ENCODE measurements around the gene NDUFV1. TPM values are rescaled to one million over a fixed set of nuclear protein-coding genes. Genes with fewer than 3 reads are reported as not detected.
A peak's percentile ranks its signal among the peaks of the same experiment; 100 is the strongest.

Gene NDUFV1
- total and polyA plus RNA-seq, 9 of the 15 experiments (the other 6 are each of a cell fraction or from before 2014, with no cell fraction given): 10.8 to 423 (median 209) TPM

DNA sequence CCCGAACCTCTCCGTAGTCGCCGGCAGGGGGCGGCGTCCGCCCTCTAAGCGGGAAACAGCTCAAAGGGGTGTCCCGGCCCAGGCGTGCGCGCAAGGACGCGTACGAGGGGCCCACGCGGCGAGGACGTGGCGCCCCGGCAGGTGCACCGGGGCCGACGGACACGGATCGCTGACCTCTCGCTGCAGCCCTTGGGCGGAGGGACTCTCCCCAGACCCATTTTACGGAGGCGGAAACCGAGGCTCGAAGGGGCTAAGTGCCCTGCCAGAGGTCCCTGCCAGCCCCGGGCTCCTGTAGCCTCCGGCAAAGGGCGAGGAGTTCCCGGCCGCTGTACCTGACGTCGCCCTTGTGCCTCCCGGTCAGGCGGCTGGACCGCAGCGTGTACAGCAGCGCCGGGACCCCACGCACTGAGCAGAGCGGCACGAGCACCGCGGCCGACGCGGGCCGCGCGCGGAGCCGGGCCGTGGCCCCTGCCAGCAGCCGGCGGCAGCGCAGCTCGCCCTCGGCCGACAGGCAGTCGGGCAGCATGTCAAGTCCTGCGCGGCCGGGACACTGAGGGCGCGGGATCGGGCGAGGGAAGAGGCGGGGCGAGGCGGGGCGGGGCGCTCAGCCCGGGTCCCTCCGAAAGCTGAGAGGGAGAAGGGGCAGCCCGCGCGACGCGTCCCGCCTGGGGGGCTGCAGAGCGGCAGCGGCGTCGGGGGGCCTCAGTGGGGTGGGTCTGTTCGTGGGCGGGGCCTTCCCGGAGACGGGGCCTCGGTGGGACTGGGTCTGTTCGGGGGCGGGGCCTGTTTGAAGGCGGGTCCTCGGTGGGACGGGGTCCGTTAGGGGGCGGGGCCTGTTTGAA lies 22.9 kb downstream of the NDUFV1 start, which contains the start of gene NUDT8 (continued):
- TF ChIP-seq, protein P1, sequence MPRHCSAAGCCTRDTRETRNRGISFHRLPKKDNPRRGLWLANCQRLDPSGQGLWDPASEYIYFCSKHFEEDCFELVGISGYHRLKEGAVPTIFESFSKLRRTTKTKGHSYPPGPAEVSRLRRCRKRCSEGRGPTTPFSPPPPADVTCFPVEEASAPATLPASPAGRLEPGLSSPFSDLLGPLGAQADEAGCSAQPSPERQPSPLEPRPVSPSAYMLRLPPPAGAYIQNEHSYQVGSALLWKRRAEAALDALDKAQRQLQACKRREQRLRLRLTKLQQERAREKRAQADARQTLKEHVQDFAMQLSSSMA (CRISPR knock-in tag; IDR thresholded peaks at IDR 0.05): peak; percentile 72; the same call in 1 of the 2 replicates
- peak; percentile 62; the same call in 1 of the 2 replicates for TF ChIP-seq PRMT5 (CRISPR knock-in tag; IDR thresholded peaks at IDR 0.05)

DNA sequence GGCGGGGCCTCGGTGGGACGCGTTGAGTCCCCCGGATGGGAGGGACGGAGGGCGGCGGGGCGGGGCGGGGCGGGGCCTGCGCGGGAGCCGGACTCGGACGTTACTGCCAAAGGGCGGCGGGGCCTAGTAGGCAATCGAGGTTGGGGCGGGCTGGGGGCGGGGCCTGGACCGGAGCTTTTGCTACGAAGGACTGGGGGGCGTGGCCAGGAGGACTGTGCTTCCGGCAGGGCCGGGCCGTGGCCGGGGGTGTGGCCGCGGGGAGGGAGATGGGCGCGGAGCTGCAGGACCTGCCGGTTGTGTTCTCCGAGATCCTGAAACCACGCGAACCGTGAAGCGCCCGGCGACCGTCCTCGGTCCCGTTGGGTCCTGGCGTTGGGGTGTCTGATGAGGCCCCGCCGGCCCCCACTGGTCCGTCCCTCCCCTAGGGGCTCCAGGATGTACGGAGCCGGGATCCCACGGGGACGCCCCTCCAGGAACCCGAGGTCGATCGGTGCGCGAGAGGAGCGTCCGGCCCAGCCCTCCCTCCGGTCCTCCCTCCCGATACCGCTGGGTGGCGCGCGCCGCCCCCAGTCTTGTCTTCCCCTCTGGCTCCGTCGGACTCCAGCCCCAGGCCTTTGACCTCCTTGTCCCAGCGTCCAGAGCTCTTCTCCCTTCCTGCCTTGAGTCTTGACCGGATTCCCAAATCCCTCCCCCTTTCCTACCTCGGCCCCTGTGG lies 23.6 kb downstream of the NDUFV1 start:
- in situ Hi-C loops (cut with MboI) (no loop called here), intact Hi-C loops (cut with micrococcal nuclease) (loop anchor here (5.0 kb wide), 1 partner anchor 67 kb away; no protein-coding TSS in a partner anchor)
- peak overlapping the region; percentile 80 for H3K27ac ChIP-seq (ENCODE audit: extremely low read depth, low read depth, low read length)
- ChIA-PET POLR2A (interaction anchor here (0.6 to 5.2 kb wide), 11 partner anchors 13 to 153 kb away, joined by 3 to 36 read pairs (median 5); partner anchors contain the start of gene AIP), CTCF (ENCODE audit: low intra/inter-chr PET ratio) (interaction anchor here (0.5 to 1.2 kb wide), 5 partner anchors 13 to 71 kb away, joined by 3 read pairs; no protein-coding TSS in a partner anchor)
- peaks cover 15% of the 10 kb centered on the region; the same call in 1 of the 3 replicates for H3K36me3 ChIP-seq (ENCODE audit: control insufficient read depth, insufficient read depth, low read length)
- no peaks in the 10 kb centered on the region for H3K9me1 ChIP-seq (ENCODE audit: control insufficient read depth, insufficient read depth, low read length)
- H3K9me3 ChIP-seq (replicated peaks; ENCODE audit: control insufficient read depth, insufficient read depth, low read depth, low read length): no peaks in the 10 kb centered on the region
- H3K4me2 ChIP-seq (ENCODE audit: insufficient read depth, low read length): peak overlapping the region; percentile 93
- peak overlapping the region; percentile 63 to 93 for H3K9ac ChIP-seq (ENCODE audit: insufficient read depth in 1 of 2, low read depth in 2 of 2, low read length in 2 of 2)
- H3K27me3 ChIP-seq (ENCODE audit: control insufficient read depth in 2 of 2, insufficient read depth in 2 of 2, low read length in 2 of 2): no peaks in the 10 kb centered on the region
- BruUV-seq (replicated peaks): no TSS peak
- WGBS (ENCODE audit: insufficient coverage, low coverage, missing lambda C conversion rate): under 1% methylated on average over 25 of the region's 70 CpGs
- ATAC-seq: peak; percentile 87
- peak overlapping the region; percentile 71 for H3K4me3 ChIP-seq
- H3K4me1 ChIP-seq (replicated peaks in 1 of 2; ENCODE audit: control insufficient read depth in 2 of 2, insufficient read depth in 2 of 2, low read length in 2 of 2): peaks cover 10 to 72% of the 10 kb centered on the region in 2 experiments
- no peaks in the 10 kb centered on the region for H4K20me1 ChIP-seq (replicated peaks; ENCODE audit: control insufficient read depth, insufficient read depth, low read length)
- DNase-seq (ENCODE audit: extremely low read depth in 1 of 4, low spot score in 3 of 4): peak; percentile 96 to 98 (median 98)
- H3K79me2 ChIP-seq (ENCODE audit: control insufficient read depth, insufficient read depth, low read length): no peaks in the 10 kb centered on the region
- peak; percentile 88 for FAIRE-seq
- H2AFZ ChIP-seq (ENCODE audit: low read depth, low read length): peak overlapping the region; percentile 98
- TF ChIP-seq SMC3 (conservative IDR thresholded peaks at IDR 0.05; ENCODE audit: insufficient read depth, low read depth, low read length) (peak; percentile 63), RB1 (IDR thresholded peaks at IDR 0.05; ENCODE audit: low read depth) (peak; percentile 76), GATAD2A (IDR thresholded peaks at IDR 0.05) (peak; percentile 51; the same call in 1 of the 2 replicates), NR2C1 (IDR thresholded peaks at IDR 0.05) (peak; percentile 79; the same call in 1 of the 2 replicates), NR2C1 (tag; IDR thresholded peaks at IDR 0.05) (peak; percentile 64; the same call in 1 of the 2 replicates), STAT5A (IDR thresholded peaks at IDR 0.05; ENCODE audit: borderline replicate concordance, low read length) (no peak), MAZ (CRISPR knock-in tag; conservative IDR thresholded peaks at IDR 0.05 in 1 of 2, IDR thresholded peaks at IDR 0.05 in 1 of 2) (peak; percentile 85 to 96), ZKSCAN1 (IDR thresholded peaks at IDR 0.05; ENCODE audit: low read depth, low read length) (0 out of 2 replicates have a peak, but pooled peaks have one; percentile 29), SOX6 (IDR thresholded peaks at IDR 0.05) (0 out of 2 replicates have a peak, but pooled peaks have one; percentile 37), SIN3A (IDR thresholded peaks at IDR 0.05; ENCODE audit: borderline replicate concordance in 2 of 2, control insufficient read depth in 1 of 2, low read depth in 2 of 2, low read length in 2 of 2) (peak; percentile 44 to 52; a peak in 1 of 4 replicates)
- TF ChIP-seq, protein P2, sequence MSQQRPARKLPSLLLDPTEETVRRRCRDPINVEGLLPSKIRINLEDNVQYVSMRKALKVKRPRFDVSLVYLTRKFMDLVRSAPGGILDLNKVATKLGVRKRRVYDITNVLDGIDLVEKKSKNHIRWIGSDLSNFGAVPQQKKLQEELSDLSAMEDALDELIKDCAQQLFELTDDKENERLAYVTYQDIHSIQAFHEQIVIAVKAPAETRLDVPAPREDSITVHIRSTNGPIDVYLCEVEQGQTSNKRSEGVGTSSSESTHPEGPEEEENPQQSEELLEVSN (IDR thresholded peaks at IDR 0.05; ENCODE audit: borderline replicate concordance in 1 of 2, extremely low read depth in 1 of 2, insufficient read depth in 1 of 2, insufficient read length in 1 of 2, low read depth in 1 of 2, low read length in 1 of 2, poor library complexity in 1 of 2, severe bottlenecking in 1 of 2): peak; percentile 30 to 33
- TF ChIP-seq, protein P3, sequence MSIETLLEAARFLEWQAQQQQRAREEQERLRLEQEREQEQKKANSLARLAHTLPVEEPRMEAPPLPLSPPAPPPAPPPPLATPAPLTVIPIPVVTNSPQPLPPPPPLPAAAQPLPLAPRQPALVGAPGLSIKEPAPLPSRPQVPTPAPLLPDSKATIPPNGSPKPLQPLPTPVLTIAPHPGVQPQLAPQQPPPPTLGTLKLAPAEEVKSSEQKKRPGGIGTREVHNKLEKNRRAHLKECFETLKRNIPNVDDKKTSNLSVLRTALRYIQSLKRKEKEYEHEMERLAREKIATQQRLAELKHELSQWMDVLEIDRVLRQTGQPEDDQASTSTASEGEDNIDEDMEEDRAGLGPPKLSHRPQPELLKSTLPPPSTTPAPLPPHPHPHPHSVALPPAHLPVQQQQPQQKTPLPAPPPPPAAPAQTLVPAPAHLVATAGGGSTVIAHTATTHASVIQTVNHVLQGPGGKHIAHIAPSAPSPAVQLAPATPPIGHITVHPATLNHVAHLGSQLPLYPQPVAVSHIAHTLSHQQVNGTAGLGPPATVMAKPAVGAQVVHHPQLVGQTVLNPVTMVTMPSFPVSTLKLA (conservative IDR thresholded peaks at IDR 0.05): peak; percentile 84 to 92
